Posterior vena cava (tissue), 2 donors: ENCODE measurements around the gene ABCC4. TPM values are rescaled to one million over a fixed set of nuclear protein-coding genes. Genes with fewer than 3 reads are reported as not detected.
"Not testable (repeated sequence)": the region's sequence is repeated elsewhere in the genome, so short reads cannot be mapped to it uniquely, and the experiment has no call there.

ENCODE experiments used
- DNase-seq: peaks from one replicate; pipeline ENCODE4 v3.0.0-alpha.2; 2020; ENCODE audit warnings: low spot score
- intact Hi-C, 2 donors: fragments of 100-400 bp; cut with DNase I; formaldehyde crosslinking; loops; one replicate each; pipeline versions ENCODE4 v1.14.1 to v1.14.2; 2022 to 2023
- total RNA-seq, 2 donors: library from RNA; stranded (reverse); fragmentation: NEBNext Ultra II Directional; extraction: Animal tissue kit (Norgen Biotek cat#: 25700); gene quantifications; one replicate each; pipeline ENCODE4 v1.2.1, GENCODE V29; 2021
- donor health status: DM: yes; HTN: yes; CAD: no.
- donor health status: DM: yes; HTN: yes; CAD: no.

ABCC4 gene
- total RNA-seq, 2 donors from 2014 or later = 10.5 to 16.2 TPM

DNA sequence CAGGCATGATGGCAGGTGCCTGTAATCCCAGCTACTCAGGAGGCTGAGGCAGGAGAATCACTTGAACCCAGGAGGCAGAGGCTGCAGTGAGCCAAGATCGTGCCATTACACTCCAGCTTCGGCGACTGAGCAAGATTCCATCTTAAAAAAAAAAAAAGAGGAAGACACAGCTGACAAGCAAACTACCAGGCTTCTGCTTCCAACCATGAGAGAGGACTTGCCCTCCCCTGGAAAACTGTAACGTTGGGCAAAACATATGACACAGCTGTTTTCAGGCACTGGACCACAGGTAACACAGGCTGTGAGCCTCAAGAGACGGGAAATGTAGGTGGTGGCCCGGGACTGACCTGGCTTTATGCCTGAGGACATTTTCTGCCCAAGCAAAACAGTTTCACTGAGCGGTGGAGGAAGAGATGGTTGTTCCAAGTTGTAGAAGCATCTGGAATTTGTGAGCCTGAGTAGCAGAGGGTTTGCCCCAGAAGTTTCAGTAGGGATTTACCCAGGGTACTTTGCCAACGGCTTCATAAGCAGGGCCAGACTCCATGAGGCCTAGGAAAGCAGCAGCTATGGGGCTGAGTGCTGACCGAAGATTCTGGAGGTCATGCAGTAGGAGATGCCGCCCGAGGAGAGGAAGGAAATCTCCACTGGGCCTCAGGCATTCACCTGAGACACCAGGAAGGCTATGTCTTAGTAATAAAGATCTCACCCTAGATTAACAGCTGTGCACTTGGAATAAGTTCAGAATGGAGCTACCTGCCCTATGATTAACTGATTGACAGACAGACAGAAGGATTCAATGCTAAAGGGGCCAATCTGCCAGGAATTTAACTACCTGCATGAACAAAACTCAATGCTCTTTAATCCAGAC is 88.0 kb downstream of the ABCC4 start:
- DNase-seq = no peak
- intact Hi-C loops = no loop called here

DNA sequence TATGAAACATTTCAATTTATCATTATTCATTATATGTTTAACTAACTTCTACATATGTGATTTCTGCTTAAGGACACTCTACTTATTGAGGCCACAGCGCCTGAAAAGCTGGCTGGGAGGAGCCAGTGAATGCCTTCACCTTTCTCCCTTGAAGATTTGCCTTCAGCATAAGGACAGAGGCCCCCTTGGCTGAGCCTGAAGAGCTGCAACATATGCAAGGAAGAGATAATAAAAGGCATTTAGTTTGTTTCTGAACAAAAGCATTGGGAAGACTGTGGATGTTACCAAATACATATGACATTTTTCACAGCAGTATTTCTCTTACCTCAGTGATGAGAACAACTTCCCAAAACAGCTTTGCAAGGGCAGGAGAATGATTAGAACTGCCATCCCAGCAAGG is 92.1 kb downstream of the ABCC4 start:
- no peak for DNase-seq
- intact Hi-C loops = no loop called here

DNA sequence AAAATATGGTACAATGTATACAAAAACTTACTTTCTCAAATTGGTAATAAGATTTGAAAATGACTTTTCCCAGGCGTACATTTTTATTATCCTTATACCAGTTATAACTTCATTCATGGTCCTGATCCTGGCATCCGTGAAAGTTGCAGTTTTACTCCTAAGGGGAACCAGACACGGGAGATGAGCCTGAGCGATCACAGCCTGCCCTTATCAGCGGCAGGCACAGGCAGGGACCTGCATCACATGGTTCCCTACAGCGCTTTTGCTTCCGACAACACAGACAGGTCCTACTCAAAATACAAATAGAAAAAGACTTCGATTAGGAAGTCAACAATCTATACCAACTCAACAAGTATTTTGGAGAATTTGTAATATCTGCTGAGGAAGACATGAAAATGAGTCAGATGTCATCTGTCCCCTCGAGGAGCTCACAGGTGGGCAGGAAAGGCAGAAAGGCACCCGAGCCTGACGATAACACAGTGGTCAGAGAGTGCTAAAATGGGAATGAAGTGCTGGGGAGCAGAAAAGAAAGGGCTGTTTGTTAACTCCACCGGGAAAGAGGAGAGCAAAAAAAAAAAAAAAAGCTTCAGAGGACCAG is 93.4 kb downstream of the ABCC4 start:
- no peak for DNase-seq
- intact Hi-C loops = no loop called here

DNA sequence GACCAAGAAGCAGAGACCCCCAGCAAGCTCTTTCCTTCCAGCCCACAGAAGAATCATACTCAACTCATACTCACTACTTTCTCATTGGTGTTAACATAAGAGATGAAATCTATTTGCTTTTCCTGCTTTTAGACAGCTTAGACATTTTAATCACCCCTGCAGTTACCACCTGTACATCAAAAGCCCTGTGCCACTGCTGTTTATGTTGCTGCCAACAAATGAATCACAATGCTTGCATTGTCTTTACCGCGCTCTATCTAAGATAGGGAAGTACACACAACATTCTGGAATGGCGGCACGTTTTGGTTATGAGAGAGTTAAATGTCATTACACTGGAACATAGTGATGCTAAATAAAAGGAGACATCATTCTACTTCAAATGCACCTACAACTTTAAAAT is 95.1 kb downstream of the ABCC4 start:
- DNase-seq = no peak
- intact Hi-C loops = no loop called here

DNA sequence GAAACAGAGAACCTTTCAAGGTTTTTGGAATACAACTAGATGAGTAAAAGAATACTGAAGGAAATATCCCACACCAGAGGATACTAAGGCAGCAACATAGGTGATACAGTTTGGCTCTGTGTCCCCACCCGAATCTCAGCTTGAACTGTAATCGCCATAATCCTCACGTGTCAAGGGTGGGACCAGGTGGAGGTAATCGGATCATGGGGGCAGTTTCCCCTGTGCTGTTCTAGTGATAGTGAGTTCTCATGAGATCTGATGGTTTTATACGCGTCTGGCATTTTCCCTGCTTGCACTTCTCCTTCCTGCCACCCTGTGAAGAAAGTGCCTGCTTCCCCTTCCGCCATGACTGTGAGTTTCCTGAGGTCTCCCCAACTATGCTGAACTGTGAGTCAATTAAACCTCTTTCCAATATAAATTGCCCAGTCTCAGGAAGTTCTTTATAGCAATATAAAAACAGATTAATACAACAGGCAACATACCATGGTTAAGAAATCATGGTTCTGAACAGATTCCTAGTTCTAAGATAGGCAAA is 97.0 kb downstream of the ABCC4 start:
- intact Hi-C loops = no loop called here

DNA sequence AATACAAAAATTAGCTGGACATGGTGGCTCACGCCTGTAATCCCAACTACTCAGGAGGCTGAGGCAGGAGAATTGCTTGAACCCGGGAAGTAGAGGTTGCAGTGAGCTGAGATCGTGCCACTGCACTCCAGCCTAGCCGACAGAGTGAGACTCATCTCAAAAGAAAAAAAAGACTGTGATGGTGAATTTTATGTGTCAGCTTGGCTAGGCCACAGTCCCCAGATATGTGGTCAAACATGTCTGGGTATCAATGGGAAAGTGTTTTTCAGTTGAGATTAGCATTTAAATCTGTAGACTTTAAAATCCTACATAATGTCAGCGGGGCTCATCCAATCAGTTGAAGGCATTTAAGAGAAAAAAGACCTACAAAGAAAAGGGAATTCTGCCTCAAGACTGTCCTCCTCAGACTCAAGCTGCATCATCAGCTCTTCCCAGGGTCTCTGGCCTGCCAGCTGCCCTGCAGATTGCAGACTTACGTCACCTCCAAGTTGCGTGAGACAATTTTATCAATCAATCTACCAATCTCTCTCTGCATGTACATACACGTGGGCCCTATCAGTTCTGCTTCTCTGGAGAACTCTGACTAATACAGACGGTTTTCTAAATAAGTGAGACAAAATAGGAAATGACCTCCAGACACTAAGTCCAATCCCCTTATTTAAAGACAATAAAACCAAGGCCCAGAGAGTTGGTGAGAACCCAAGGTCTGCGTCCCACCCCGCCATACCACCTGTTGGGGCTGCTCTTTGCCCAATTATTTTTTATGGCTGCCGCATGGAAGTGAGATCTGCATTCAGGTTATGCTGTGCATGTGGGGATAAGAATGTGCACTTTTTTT is 99.2 kb downstream of the ABCC4 start:
- intact Hi-C loops = no loop called here
- no peak for DNase-seq

More for the DNA sequence above, 97.0 kb downstream of the ABCC4 start:
- DNase-seq = no peak

DNA sequence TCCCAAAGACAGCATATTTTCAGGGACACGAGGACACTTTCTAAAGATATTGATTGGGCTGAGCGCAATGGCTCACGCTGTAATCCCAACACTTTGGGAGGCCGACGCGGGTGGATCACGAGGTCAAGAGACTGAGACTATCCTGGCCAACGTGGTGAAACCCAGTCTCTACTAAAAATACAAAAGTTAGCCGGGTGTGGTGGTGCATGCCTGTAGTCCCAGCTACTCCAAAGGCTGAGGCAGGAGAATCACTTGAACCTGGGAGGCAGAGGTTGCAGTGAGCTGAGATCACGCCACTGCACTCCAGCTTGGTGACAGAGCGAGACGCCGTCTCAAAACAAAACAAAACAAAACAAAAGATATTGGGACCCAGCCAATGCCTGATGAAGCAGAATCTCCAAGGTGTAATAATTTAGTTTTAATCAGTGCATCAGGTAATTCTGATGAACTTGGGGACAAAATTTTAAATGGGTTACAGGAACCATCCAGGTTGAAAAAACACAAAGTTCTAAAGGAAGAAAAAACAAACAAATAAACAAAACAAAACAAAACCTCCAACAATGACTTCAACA is 100.8 kb downstream of the ABCC4 start:
- intact Hi-C loops, DNase-seq: not testable (repeated sequence)

DNA sequence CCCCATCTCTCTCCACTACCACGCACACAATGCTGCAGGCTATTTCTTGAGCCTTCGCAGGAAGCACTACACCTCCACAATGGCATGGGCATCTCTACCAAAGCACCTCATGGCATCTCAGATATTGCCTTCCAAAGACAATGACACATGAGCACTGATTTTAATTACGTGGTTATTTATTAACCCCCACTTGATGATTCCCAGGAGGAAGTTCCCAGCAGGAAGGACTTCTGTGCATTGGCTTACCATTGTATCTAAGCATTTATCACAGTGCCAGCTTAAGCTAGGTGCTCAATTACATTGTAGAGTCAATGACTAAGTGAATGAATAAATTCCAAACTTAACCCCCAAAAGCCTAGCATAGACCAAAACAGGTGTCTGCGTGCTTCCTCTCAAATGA is 101.4 kb downstream of the ABCC4 start:
- intact Hi-C loops = no loop called here
- no peak for DNase-seq

DNA sequence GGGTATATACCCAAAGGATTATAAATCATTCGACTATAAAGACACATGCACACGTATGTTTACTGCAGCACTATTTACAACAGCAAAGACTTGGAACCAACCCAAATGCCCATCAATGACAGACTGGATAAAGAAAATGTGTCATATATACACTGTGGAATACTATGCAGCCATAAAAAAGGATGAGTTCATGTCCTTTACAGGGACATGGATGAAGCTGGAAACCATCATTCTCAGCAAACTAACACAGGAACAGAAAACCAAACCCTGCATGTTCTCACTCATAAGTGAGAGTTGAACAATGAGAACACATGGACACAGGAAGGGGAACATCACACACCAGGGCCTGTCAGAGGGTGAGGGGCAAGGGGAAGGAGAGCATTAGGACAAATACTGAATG is 102.6 kb downstream of the ABCC4 start:
- intact Hi-C loops, DNase-seq: not testable (repeated sequence)

DNA sequence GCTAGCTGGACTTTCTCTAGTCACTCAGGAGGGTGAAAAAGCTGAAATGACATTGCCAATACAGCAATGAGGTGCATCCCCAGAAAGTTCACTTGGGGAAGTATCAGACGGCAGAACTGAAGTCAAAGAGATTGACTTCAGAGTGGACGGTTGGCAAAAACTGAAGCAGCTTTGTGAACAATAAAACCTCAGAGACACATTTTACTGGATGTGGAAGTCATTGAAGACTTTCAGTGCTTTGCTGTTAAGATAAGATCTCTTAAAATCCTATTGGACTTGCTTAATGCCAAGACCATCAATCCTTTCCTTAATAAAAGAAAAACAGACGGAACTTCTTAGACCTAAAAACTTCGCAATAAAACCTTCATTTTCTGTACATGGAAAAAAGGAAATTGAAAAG is 103.7 kb downstream of the ABCC4 start:
- DNase-seq = no peak

DNA sequence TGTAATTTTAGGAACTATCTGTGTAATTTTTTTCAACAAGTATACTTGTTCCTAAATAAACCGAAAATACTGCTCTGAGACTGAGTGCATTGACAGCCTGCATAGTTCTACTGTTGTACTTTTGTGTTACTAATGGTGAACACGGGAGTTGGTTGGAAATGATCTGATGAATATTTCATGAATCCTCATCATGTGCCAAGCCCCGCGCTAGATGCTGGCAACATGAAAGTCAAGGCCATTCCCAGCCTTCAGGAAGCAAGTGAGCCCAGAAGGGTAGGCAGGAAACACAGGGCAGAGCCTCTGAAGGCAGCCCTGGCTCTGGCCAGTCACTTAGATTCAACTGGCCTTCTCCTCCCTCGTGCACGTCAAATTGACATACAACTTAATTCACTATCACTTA is 106.1 kb downstream of the ABCC4 start:
- intact Hi-C loops = no loop called here
- no peak for DNase-seq

More for the DNA sequence above, 103.7 kb downstream of the ABCC4 start:
- intact Hi-C loops = no loop called here

DNA sequence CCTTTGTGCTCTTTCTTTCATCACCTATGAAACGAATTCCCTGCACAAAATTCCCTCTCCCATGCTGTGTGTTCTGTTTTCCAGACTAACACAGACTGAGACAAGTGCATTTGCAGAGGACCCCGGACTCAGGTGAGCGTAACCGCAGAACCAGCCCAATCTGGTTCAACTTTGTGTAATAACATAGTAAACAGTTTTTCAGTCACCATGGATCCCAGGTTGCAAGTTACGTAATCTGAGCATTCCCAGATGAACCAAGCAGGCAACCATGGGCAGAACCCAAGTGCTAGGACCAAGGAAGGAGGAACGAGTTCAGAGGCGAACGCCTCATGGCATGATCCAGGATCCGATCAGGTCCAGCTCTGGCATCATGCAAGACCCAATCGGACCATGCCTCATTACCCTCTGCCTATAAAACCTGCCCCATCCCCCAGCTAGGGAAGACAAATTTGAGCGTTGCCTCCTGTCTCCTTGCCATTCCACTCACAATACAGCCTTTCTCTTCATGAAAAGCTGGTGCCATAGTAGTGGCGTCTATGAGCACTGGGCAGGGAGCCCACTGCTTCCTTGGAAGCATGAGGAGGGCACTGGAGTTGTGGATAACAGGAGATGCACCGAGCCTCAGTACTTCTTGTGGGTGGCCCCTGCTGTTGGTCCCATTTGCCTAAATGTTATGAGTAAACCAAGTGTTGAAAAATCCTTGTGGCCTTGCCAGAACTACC is 107.6 kb downstream of the ABCC4 start:
- DNase-seq = no peak
- intact Hi-C loops = loop anchor here (5.0 kb wide), 1 partner anchor 209 kb away; no protein-coding TSS in a partner anchor

DNA sequence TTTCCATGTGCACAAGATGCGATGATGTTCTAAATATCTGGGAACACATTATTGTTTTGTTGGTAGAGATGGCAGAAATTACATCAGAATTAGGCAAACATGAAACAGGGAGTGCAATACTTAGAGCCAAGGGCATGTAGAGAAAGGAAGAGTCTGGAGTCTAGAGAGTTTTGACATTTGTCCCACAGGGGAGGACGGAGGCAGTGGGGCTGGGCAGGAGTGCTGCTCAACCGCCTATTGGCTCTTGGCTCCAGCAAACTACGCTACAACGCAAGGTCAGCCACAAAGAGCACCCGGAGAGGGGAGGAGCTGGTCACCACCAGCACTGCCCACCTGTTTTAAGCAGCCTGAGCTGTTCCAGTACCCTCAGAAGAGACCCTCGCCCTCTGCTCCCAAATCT is 108.3 kb downstream of the ABCC4 start:
- intact Hi-C loops = loop anchor here (5.0 kb wide), 1 partner anchor 209 kb away; no protein-coding TSS in a partner anchor
- DNase-seq = no peak

DNA sequence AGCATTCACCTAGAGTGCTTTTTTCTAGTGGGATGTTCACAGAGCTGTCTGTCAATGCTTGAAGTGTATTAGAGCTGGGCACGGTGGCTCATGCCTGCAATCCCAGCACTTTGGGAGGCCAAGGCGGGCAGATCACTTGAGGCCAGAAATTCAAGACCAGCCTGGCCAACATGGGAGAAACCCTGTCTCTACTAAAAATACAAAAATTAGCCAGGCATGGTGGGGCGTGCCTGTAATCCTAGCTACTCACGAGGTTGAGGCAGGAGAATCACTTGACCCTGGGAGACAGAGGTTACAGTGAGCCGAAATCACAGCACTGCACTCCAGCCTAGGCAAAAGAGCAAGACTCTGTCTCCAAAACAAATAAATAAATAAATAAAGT is 108.7 kb downstream of the ABCC4 start:
- intact Hi-C loops = loop anchor here (5.0 kb wide), 1 partner anchor 210 kb away; no protein-coding TSS in a partner anchor
- DNase-seq = not testable (repeated sequence)

DNA sequence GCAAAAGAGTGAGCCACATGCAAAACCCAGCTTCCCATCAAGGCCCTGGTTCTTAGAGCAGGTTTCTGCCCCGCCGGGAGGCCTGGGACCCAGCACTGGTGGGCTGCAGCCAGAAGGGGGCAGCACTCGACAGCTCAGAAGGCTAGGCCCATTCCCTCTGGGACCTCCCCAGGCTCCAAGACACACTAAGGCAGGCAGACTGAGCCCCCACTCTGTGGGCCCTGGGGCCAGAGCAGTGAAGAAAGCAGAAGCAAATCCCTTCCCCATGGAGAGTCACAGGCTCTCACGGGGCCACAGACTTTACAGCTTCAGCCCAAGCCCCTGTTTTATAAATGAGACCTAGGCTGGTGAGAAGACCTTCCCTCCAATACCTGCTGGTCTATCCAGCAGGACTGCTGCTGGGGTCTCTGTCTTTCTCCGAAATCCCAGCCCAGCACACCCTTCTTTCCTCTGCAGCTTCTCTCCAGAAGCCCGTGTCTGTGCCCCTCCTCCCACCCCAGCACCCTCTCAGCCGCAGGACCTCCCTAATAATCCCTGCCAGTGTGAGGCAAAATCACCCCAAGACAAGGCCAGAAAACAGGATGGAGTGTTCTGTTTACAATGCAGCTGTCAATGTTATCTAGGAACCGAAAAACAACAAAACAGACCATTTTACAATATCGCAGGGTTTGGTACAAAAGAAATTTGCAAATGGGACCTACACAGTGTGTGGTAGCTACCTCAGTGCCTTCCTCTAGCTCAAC is 109.3 kb downstream of the ABCC4 start:
- DNase-seq = peak; percentile 91
- intact Hi-C loops = loop anchor here (5.0 kb wide), 1 partner anchor 210 kb away; no protein-coding TSS in a partner anchor

DNA sequence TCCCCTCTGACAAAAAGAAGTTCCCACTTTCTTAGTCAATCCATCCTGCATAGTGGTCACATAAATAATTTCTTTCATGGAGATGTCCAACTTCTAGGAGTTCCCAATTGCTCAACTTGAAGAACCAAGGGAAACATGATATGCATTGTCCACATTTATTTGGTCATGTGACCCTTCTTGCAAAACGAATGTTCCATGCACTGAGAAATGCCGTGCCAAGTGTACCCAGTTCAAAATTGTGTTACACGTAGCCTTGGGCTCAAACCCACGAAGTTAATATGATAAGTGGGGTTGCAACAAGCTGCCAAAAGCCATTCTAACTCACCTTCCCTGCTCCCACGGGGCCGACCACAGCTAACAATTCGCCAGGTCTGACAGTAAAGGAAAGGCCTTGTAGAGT is 113.1 kb downstream of the ABCC4 start:
- no peak for DNase-seq
- intact Hi-C loops = no loop called here

DNA sequence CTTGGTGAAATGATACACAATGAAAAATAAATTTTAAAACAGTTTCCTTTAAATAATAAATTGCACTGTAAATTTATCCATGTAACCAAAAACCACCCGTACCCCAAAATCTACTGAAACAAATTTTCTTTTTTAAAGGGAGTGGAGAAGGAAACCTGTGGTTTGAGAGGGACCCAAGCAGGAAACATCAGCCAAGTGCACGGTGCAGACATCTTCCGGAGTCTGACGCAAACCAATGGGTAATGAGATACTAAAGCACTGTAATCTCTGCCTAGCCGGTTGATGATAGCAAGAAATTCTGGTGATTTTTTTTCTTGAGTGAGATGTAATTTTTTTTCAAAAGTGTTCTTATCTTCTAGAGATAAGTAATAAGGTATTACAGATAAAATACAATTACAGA is 115.4 kb downstream of the ABCC4 start:
- no peak for DNase-seq
- intact Hi-C loops = no loop called here

DNA sequence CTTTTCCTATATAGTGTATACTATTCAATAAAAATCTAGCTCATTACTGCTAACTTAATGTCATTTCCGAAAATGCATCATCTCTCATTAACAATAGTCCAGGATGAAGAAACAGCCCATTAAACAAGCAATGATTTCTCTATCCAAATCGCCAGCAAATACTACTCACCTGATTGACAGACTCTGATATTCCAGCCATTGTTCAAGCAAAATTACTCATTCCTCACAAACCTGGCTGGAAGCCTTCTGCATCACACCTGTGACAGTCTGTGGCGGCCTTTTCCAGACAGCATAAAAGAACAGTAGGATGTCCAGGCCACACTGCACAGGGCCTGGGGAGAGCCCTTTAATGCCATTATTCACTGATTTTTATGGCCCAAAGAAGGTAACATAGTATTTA is 115.9 kb downstream of the ABCC4 start:
- intact Hi-C loops = no loop called here
- DNase-seq = no peak
